Measurements from ENCODE around the gene TIPARP.

TIPARP gene, protein sequence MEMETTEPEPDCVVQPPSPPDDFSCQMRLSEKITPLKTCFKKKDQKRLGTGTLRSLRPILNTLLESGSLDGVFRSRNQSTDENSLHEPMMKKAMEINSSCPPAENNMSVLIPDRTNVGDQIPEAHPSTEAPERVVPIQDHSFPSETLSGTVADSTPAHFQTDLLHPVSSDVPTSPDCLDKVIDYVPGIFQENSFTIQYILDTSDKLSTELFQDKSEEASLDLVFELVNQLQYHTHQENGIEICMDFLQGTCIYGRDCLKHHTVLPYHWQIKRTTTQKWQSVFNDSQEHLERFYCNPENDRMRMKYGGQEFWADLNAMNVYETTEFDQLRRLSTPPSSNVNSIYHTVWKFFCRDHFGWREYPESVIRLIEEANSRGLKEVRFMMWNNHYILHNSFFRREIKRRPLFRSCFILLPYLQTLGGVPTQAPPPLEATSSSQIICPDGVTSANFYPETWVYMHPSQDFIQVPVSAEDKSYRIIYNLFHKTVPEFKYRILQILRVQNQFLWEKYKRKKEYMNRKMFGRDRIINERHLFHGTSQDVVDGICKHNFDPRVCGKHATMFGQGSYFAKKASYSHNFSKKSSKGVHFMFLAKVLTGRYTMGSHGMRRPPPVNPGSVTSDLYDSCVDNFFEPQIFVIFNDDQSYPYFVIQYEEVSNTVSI

GRCh38 chr3:156674046-156674910, at the start of gene TIPARP:
Gene TIPARP, plus strand, starts transcription at chr3:156674590. Its CDS starts 3,108 bp downstream, at chr3:156677698.
- peak; percentile 46 for TF ChIP-seq CTCF (IDR thresholded peaks at IDR 0.05; ENCODE audit: low read depth, low read length)
- DNase-seq (ENCODE audit: low read depth, low spot score), result peak; percentile 99
- peak within 1 kb of the TSS; percentile 84 for H3K4me3 ChIP-seq (ENCODE audit: low read depth, low read length)
- in situ Hi-C loops (cut with HindIII; ENCODE audit: low sequenced_read_pairs), result no loop called here

DNA sequence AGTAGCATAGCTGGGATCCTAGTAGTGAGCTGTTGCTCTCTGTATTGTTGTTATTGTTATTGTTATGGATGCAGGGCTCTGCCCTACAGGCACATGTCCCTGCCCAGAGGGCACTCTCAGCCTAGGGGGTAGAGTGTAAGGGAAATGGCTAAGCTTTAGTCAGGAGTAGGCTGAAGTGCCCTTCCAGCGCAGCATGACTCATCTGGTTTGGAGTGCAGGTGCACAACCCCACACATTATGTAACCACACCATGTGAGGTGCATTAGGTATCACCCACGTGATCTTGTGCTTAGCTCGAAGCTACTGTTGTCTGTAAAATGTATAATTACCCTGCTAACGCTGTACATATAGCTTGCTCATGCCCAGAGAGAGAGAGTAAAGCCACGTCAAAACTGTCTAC, 48.3 kb upstream of the TIPARP start:
- in situ Hi-C loops (cut with HindIII; ENCODE audit: low sequenced_read_pairs), result no loop called here
- DNase-seq (ENCODE audit: low read depth, low spot score), result no peak
- TF ChIP-seq CTCF (IDR thresholded peaks at IDR 0.05; ENCODE audit: low read depth, low read length), result no peak
- H3K4me3 ChIP-seq (ENCODE audit: low read depth, low read length), result no peak overlapping the region

GRCh38 chr3:156627946-156628569, 46.3 kb upstream of the TIPARP start:
- no peak for DNase-seq (ENCODE audit: low read depth, low spot score)
- H3K4me3 ChIP-seq (ENCODE audit: low read depth, low read length), result no peak overlapping the region
- in situ Hi-C loops (cut with HindIII; ENCODE audit: low sequenced_read_pairs), result no loop called here
- no peak for TF ChIP-seq CTCF (IDR thresholded peaks at IDR 0.05; ENCODE audit: low read depth, low read length)

DNA sequence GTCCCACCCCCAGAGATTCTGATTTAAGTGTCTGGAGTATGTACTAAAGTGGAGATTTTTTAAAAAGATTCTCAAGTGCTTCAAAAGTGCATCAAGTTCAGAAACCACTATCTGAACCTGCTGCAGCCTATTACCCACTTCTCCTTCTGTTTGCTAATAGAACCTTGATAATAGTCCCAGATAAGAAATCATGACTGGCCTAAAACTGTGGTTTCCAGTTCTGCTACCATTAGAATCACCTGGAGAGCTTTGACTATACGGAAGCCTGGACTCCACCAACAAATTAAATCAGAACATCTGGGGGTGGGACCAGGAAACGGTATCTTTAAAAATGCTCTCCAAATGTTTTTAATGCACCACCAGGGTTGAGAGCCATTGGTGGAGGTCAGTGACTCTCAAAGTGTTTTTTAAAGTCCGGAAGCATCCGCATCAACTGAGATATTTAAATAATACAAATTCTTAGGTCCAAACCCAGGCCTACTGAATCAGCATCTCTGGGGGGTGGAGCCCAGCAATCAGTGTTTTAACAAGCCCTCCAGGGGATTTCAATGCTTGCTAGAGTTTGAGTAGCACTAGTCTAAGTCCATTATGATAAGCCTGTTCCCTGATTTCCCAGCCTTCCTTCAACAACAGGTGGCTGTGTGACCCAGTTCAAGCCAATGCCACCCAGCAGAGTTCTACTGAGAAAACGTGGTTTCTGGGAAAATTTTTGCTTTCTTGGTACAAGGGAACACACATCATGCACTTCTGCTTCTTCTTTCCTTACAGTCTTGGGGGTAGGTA, 45.4 kb upstream of the TIPARP start:
- no peak for TF ChIP-seq CTCF (IDR thresholded peaks at IDR 0.05; ENCODE audit: low read depth, low read length)
- in situ Hi-C loops (cut with HindIII; ENCODE audit: low sequenced_read_pairs), result no loop called here
- H3K4me3 ChIP-seq (ENCODE audit: low read depth, low read length), result no peak overlapping the region
- DNase-seq (ENCODE audit: low read depth, low spot score), result no peak

DNA sequence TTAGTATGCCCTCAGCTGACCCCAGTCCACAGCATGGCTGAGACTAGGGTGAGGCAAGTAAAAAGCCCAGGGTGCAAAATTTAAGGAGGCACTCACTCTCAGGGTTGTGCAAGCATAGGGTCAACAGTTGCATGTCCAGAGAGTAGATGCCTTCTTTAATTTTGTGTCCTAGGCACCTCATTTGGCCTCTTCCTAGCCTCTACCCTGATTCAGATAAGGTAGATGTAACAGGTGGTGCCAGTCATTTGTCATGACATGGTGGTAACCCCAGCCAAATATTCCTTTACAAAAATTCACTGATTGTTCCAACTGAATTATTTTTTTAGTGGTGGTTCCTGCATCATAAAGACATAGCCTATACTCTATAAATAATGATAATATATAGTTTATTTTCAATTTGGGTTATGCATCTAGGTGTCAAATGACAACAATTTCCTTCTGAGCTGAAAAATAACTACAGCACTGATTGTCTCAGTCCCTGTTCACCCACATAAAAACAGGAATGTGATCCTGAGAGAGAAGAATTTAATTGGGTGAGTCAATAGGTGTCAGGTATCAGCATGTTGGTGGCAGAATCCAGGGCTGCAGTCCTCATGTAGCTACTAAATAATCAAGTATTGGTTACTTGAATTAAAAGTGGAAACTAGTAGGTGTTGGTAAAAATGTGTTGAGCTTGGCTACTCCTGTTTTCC, 44.2 kb upstream of the TIPARP start:
- in situ Hi-C loops (cut with HindIII; ENCODE audit: low sequenced_read_pairs), result no loop called here
- TF ChIP-seq CTCF (IDR thresholded peaks at IDR 0.05; ENCODE audit: low read depth, low read length), result no peak
- DNase-seq (ENCODE audit: low read depth, low spot score), result peak; percentile 48
- no peak overlapping the region for H3K4me3 ChIP-seq (ENCODE audit: low read depth, low read length)
